A549 treated with GW870086 at 1 μM for 4 hours (cell line): Measurements from ENCODE around the gene DENND6B. TPM values are rescaled to one million over a fixed set of nuclear protein-coding genes. Genes with fewer than 3 reads are reported as not detected.

ENCODE experiments used
- total RNA-seq: library from RNA; stranded (reverse); fragments of 200-300 nt; extraction: Qiagen RNA extraction; gene quantifications from 5 replicates; pipeline ENCODE4 v1.2.3, GENCODE V29; 2022; ENCODE audit warnings: low read depth

Gene DENND6B
- 2.1 to 3.8 TPM (median 3.2 TPM) in 5 replicates for total RNA-seq

DNA sequence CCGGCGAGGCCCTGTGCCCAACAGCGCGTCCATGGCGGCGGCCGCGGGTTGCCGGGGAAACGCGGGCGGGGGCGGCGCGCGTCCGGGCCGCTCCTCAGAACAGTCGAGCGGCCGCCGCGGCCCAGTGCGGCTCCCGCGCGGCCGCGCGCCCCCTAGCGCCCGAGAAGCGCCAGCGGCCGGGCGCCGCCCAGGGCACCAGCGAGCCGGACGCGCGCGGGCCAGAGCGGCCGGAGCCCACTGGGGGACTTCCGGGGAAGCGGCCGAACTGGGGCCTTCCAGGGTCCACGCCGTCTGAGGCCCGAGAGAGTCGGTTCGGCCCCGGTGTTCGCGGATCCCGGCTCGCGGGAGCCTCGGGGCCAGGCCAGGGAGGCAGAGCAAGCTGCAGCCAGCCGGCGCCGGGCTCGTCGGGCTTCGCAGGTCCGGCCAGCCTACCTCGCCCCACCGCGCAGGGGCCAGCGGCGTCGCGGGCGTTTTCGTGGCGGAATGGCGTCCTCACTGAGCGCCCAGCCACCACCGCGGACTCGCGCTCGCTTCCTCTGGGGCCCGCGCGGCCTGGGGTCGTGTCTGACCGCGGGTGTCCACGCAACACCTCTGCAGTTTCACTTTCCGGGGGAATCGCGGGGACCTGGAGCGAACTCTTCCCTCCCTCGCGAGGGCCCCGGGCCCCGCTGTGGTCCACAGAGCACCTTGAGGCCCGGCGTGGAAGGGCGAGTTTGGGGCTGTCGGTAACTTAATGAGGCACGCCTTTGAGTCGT, at the start of gene DENND6B:
DENND6B (minus strand) TSS at position 57 of the 755 bp plus-strand sequence; CDS start at position 33, 24 bp downstream.

GRCh38 chr22:50342651-50343540, 16.1 kb upstream of the DENND6B start, which contains the start of gene PPP6R2:
PPP6R2 (plus strand) TSS chr22:50343327; CDS start chr22:50393909, 50,582 bp downstream.

DNA sequence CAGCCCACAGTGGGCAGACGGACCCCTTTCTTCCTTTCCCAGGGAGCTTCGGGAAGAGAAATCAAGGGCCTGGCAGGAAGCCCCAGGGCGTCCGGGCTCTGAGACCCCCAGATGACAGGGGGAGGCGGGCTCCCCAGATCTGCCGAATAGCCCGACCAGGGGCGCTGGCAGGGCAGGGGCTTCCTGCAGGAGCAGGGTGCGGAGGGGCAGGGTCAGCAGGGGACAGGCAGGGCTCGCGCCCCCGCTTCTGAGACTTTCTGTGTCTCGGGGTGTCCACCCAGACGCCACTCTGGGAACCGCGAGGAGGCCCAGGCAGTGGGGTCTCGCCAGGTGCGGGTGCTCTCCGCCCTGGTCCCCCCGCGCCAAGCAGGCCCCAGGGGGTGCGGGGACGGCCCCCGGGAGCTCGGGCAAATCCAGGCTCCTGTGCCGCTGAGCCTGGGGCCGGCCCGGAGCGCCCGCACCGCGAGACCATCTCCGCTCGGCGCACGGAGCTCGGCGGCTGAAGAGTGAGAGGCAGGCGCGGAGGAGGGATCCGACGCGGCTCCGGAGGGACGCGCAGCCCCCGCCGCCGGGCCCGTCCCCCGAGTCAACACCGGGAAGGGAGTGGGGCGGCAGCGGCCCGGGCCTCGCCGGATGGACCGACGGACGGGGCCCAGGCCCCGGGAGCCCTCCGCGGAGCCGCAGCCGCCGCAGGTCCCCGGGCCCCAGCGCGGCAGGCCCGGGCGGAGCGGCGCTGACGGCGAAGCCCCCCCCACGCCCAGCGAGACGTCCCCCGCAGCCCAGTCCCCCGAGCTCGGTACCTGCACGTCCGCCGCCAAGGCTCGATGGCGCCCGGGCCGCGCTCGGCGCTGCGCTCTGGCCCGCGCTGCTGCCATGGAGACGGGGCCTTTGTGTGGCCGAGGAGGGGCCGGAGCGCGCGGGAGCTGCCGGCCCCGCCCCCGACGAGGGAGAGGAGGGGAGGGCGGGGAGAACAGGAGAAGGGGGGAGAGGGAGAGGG, 19.8 kb downstream of the DENND6B start, which contains the start of gene PLXNB2:
PLXNB2 (minus strand) TSS at position 894 of the 997 bp plus-strand sequence. CDS start 17,062 bp downstream, outside the sequence.

DNA sequence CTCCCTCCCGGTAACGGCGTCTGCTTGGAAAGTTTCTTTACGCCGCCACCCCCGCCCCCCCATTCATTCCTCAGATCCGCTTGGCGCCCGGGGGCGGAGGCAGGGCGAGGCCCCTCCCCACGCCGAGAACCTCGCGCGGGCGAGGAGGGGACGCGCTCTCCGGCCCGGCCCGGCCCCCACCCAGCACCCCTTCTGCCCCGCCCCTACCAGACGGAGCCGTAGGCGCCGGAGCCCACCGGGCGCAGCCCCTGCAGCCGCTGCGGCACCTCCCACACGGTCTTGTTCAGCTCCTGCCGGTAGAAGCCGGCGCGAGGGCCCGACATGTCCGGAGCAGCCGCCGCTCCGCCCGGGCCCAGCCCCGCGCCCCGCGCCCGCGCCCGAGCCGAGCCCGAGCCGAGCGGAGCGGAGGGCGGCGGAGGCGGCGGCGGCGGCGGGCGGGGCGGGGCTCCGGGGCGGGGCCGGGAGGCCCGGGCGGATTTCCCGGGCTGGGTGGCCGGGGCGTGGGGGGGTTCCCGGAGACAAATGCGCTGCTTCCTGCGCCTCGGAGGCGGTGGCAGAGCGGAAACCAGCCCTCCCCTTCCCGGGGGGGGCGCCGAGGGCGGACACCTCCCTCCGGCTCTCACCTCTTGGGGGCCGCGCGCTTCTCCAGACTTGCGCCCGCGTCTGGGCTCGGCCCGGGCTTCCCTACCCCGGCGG, 56.7 kb downstream of the DENND6B start, which contains the start of gene MAPK11:
MAPK11 (minus strand) TSS at position 411 of the 696 bp plus-strand sequence; CDS start at position 323, 88 bp downstream.

DNA sequence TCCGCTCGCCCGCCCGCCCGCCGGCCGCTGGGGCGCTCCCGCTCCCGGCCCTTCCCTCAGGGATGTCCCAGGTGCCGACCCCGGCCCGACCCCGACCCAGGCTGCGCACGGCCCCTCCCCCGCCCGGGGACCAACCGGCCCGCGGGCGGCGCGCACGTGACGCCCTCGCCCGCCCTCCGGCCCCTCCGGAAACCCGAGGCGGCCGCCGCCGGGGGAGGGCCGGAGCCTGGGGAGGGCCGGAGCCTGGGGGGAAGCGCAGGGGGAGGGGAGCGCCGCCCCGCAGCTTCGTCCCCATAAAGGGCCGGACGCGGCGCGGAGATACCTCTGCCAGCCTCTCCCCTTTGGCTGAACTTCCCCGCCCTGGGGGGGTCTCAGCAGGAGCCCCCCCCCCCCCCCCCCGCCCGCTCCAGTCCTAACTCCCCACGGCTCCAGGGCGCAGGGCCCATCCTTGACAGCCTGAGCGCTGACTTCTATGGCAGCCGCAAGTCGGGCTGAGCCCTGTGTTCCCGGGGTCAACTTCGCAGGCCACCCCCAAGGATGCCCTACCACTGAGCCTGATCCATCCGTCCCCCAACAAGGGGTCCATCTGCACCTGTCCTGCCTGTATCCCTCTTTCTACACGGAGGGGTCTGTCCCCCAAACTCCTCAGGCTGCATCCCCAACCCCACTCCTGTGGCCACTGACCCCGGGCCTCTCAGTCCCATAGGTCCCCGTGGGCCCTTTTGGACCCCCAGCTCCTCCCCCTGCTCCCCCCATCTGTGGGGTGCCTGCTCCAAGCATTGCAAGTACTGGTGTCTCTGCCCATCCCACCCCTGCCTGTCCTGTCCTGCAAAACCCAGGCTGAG, 65.0 kb downstream of the DENND6B start, which contains the start of gene MAPK12:
MAPK12 (minus strand) TSS at position 69 of the 845 bp plus-strand sequence. CDS start 174 bp downstream, outside the sequence.

Other genes starting within 250 kb of the DENND6B start
- not detected in 5 replicates for gene MLC1, start 241.6 kb downstream of the DENND6B start, total RNA-seq
- gene MOV10L1, start 237.0 kb downstream of the DENND6B start, total RNA-seq, result 0.07 TPM in 1 of 5 replicates, not detected in the others
- 4.8 to 6.5 TPM (median 6.0 TPM) in 5 replicates for gene PANX2, start 156.3 kb downstream of the DENND6B start, total RNA-seq
- 25.7 to 38.6 TPM (median 35.2 TPM) in 5 replicates for gene TRABD, start 141.1 kb downstream of the DENND6B start, total RNA-seq
- gene SELENOO, start 126.0 kb downstream of the DENND6B start, total RNA-seq, result 14.9 to 19.5 TPM (median 17.9 TPM) in 5 replicates
- gene TUBGCP6, start 82.0 kb downstream of the DENND6B start, total RNA-seq, result 6.9 to 10.3 TPM (median 10.3 TPM) in 5 replicates
- 8.0 to 14.0 TPM (median 11.7 TPM) in 5 replicates for gene HDAC10, start 75.7 kb downstream of the DENND6B start, total RNA-seq
- 17.4 to 24.3 TPM (median 23.8 TPM) in 5 replicates for gene MAPK12, start 65.3 kb downstream of the DENND6B start, total RNA-seq
- gene MAPK11, start 56.6 kb downstream of the DENND6B start, total RNA-seq, result 5.2 to 7.6 TPM (median 6.5 TPM) in 5 replicates
- gene PLXNB2, start 19.4 kb downstream of the DENND6B start, total RNA-seq, result 87.3 to 113 TPM (median 112 TPM) in 5 replicates
- gene PPP6R2, start 16.3 kb upstream of the DENND6B start, total RNA-seq, result 10.3 to 13.6 TPM (median 13.2 TPM) in 5 replicates
- gene SBF1, start 148.0 kb upstream of the DENND6B start, total RNA-seq, result 17.3 to 26.0 TPM (median 23.4 TPM) in 5 replicates
- 0.57 to 0.71 TPM (median 0.64 TPM) in 5 replicates for gene ADM2, start 154.5 kb upstream of the DENND6B start, total RNA-seq
- gene MIOX, start 159.8 kb upstream of the DENND6B start, total RNA-seq, result 0.09 TPM in 1 of 5 replicates, not detected in the others
- 34.6 to 48.2 TPM (median 46.9 TPM) in 5 replicates for gene LMF2, start 180.7 kb upstream of the DENND6B start, total RNA-seq
- 32.6 to 42.7 TPM (median 36.6 TPM) in 5 replicates for gene NCAPH2, start 181.2 kb upstream of the DENND6B start, total RNA-seq
- gene SCO2, start 198.6 kb upstream of the DENND6B start, total RNA-seq, result 3.0 to 6.3 TPM (median 5.7 TPM) in 5 replicates
- 11.7 to 19.6 TPM (median 17.7 TPM) in 5 replicates for gene TYMP, start 203.0 kb upstream of the DENND6B start, total RNA-seq
- gene KLHDC7B, start 218.9 kb upstream of the DENND6B start, total RNA-seq, result not detected in 5 replicates
- gene SYCE3, start 235.9 kb upstream of the DENND6B start, total RNA-seq, result 0.40 to 0.80 TPM (median 0.75 TPM) in 3 of 5 replicates, not detected in the others